HUES48 (cell line): ENCODE data around the gene CDCA3.

Experiments used
- H3K27ac ChIP-seq: one replicate; pipeline ENCODE4 v1.7.0; 2013; ENCODE audit warnings: low read depth, low read length, inconsistent platforms
- H3K27me3 ChIP-seq: 2 replicates; pipeline ENCODE4 v1.6.1; 2013; ENCODE audit warnings: mild to moderate bottlenecking, low read length; ENCODE audit not compliant: control insufficient read depth, insufficient read depth
- H3K36me3 ChIP-seq: 2 replicates; pipeline ENCODE4 v1.6.1; 2013; ENCODE audit warnings: low read length; ENCODE audit not compliant: control insufficient read depth, insufficient read depth
- H3K4me1 ChIP-seq: 2 replicates; pipeline ENCODE4 v1.6.1; 2013; ENCODE audit warnings: mild to moderate bottlenecking, low read length; ENCODE audit not compliant: control insufficient read depth, insufficient read depth
- H3K4me3 ChIP-seq: 2 replicates; pipeline ENCODE4 v1.5.1; 2013; ENCODE audit warnings: mild to moderate bottlenecking, low read depth, low read length
- H3K9ac ChIP-seq: 2 replicates; pipeline ENCODE4 v1.6.1; 2013; ENCODE audit warnings: mild to moderate bottlenecking, low read depth, low read length, moderate library complexity
- H3K9me3 ChIP-seq: 2 replicates; pipeline ENCODE4 v1.6.1; 2013; ENCODE audit warnings: low read length; ENCODE audit not compliant: control insufficient read depth, insufficient read depth

Gene CDCA3

GRCh38 chr12:6830286-6830890, 20.7 kb downstream of the CDCA3 start:
- H3K27me3 ChIP-seq = peaks cover 17% of the 10 kb centered on the region
- H3K36me3 ChIP-seq = peaks cover 39% of the 10 kb centered on the region
- H3K9ac ChIP-seq = no peak overlapping the region
- H3K9me3 ChIP-seq = no peaks in the 10 kb centered on the region
- no peak overlapping the region for H3K27ac ChIP-seq
- peaks cover 18% of the 10 kb centered on the region for H3K4me1 ChIP-seq
- no peak overlapping the region; the same call in 1 of the 2 replicates for H3K4me3 ChIP-seq

- H3K9ac ChIP-seq = peak overlapping the region; percentile 68
- peaks cover 24% of the 10 kb centered on the region for H3K27me3 ChIP-seq
These were observed 21.4 kb downstream of the CDCA3 start for GRCh38 chr12:6829536-6830220.

GRCh38 chr12:6828781-6829535, 22.1 kb downstream of the CDCA3 start:
- Histone ChIP-seq H3K4me1 (peaks cover 21% of the 10 kb centered on the region), H3K9me3 (no peaks in the 10 kb centered on the region), H3K9ac (peak overlapping the region; percentile 68), H3K27ac (peak overlapping the region; percentile 24), H3K36me3 (peaks cover 34% of the 10 kb centered on the region), H3K27me3 (peaks cover 31% of the 10 kb centered on the region), H3K4me3 (peak overlapping the region; percentile 90)

More at GRCh38 chr12:6829536-6830220, 21.4 kb downstream of the CDCA3 start:
- Histone ChIP-seq H3K27ac (peak overlapping the region; percentile 24), H3K36me3 (peaks cover 39% of the 10 kb centered on the region), H3K9me3 (no peaks in the 10 kb centered on the region), H3K4me1 (peaks cover 21% of the 10 kb centered on the region), H3K4me3 (peak overlapping the region; percentile 90)

GRCh38 chr12:6827982-6828780, 22.9 kb downstream of the CDCA3 start, which contains the start of gene P3H3:
P3H3 (plus strand) TSS chr12:6828407; CDS start chr12:6828441, 34 bp downstream.
- no peaks in the 10 kb centered on the region for H3K9me3 ChIP-seq
- peaks cover 22% of the 10 kb centered on the region for H3K4me1 ChIP-seq
- peak within 1 kb of the TSS; percentile 68 for H3K9ac ChIP-seq
- H3K27me3 ChIP-seq = peaks cover 37% of the 10 kb centered on the region
- H3K36me3 ChIP-seq = peaks cover 26% of the 10 kb centered on the region
- H3K27ac ChIP-seq = peak within 1 kb of the TSS; percentile 22
- H3K4me3 ChIP-seq = peak within 1 kb of the TSS; percentile 90

GRCh38 chr12:6827437-6827911, 23.6 kb downstream of the CDCA3 start:
- Histone ChIP-seq H3K4me1 (peaks cover 28% of the 10 kb centered on the region), H3K36me3 (peaks cover 24% of the 10 kb centered on the region), H3K9ac (no peak overlapping the region), H3K9me3 (no peaks in the 10 kb centered on the region), H3K4me3 (peak overlapping the region; percentile 25; the same call in 1 of the 2 replicates), H3K27ac (peak overlapping the region; percentile 22), H3K27me3 (peaks cover 44% of the 10 kb centered on the region)

- no peak overlapping the region for H3K9ac ChIP-seq
- H3K27me3 ChIP-seq = peaks cover 50% of the 10 kb centered on the region
These were observed 24.2 kb downstream of the CDCA3 start for GRCh38 chr12:6826734-6827436.

GRCh38 chr12:6826125-6826733, 24.9 kb downstream of the CDCA3 start:
- no peak overlapping the region for H3K9ac ChIP-seq
- H3K9me3 ChIP-seq = no peaks in the 10 kb centered on the region

More at GRCh38 chr12:6826734-6827436, 24.2 kb downstream of the CDCA3 start:
- Histone ChIP-seq H3K4me1 (peaks cover 28% of the 10 kb centered on the region), H3K9me3 (no peaks in the 10 kb centered on the region), H3K27ac (no peak overlapping the region), H3K36me3 (peaks cover 19% of the 10 kb centered on the region), H3K4me3 (0 out of 2 replicates have a peak overlapping the region, but pooled peaks have one; percentile 25)

GRCh38 chr12:6825398-6826124, 25.5 kb downstream of the CDCA3 start:
- Histone ChIP-seq H3K4me1 (peaks cover 33% of the 10 kb centered on the region), H3K27ac (no peak overlapping the region), H3K36me3 (peaks cover 5% of the 10 kb centered on the region), H3K27me3 (peaks cover 51% of the 10 kb centered on the region), H3K4me3 (peak overlapping the region; percentile 60), H3K9ac (no peak overlapping the region), H3K9me3 (no peaks in the 10 kb centered on the region)

More at GRCh38 chr12:6826125-6826733, 24.9 kb downstream of the CDCA3 start:
- Histone ChIP-seq H3K27me3 (peaks cover 51% of the 10 kb centered on the region), H3K36me3 (peaks cover 12% of the 10 kb centered on the region), H3K4me3 (no peak overlapping the region), H3K4me1 (peaks cover 28% of the 10 kb centered on the region), H3K27ac (no peak overlapping the region)

GRCh38 chr12:6824901-6825381, 26.1 kb downstream of the CDCA3 start:
- H3K4me3 ChIP-seq = peak overlapping the region; percentile 60
- H3K9ac ChIP-seq = no peak overlapping the region
- peaks cover 36% of the 10 kb centered on the region for H3K4me1 ChIP-seq
- H3K27me3 ChIP-seq = peaks cover 57% of the 10 kb centered on the region
- no peak overlapping the region for H3K27ac ChIP-seq
- H3K9me3 ChIP-seq = no peaks in the 10 kb centered on the region
- H3K36me3 ChIP-seq = no peaks in the 10 kb centered on the region
